ENCODE measurements around the gene ZMYND8.
"Not testable (repeated sequence)": the region's sequence is repeated elsewhere in the genome, so short reads cannot be mapped to it uniquely, and the experiment has no call there.

The ZMYND8 gene

DNA sequence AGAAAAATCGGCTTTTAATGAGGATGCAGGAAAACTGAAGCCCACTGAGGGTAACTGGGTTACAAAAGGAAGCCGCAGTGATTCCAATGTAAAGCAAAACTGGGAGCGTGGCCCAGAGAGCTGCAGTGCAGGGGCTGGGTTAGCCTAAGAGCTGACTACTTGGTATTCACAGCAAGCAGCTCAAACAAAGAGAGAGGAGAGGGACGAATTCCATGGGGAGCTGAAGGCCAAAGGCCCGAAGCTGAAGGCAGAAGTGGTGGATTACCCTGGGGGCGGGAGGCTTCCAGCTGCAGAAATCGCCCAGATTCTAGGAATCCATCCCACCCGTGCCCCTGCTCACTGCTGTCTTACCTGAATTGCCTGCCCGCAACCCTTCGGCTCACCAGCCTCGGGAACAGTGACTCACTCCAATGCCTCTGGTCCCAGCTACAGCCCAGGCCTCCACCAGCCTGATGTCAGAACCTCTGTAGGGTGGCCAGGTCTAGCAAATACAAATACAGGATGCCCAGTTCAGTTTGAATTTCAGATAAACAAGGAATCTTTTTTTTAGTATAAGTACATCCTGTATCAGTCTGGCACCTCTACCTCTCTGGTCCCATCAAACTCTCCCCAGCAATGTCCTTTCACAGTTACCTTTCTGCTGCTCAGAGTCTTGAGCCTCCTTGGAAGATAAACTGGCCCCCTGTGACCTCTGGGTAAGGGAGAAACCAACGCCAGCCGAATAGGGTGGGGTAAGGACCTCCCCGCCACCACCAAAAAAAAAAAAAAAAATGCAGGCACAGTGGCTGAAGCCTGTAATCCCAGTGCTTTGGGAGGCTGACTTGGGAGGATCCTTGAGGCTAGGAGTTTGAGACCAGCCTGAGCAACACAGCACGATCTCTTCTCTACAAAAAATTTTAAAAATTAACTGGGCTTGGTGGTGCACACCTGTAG lies 14.6 kb upstream of the ZMYND8 start:
- DNase-seq: no peak

DNA sequence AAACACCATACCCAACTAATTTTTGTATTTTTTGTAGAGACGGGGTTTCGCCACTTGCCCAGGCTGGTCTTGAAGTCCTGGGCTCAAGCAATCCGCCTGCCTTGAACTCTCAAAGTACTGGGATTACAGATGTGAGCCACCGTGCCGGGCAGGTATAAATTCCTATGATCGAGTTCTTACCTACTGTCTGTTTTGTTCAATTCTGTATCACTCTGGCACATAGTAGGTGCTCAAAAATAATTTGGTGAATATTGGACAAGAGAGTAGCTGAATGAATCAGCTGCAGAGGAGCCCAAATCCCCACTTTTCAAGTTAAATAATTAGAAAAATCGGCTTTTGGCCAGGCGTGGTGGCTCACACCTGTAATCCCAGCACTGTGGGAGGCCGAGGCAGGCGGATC lies 13.7 kb upstream of the ZMYND8 start:
- DNase-seq: no peak

DNA sequence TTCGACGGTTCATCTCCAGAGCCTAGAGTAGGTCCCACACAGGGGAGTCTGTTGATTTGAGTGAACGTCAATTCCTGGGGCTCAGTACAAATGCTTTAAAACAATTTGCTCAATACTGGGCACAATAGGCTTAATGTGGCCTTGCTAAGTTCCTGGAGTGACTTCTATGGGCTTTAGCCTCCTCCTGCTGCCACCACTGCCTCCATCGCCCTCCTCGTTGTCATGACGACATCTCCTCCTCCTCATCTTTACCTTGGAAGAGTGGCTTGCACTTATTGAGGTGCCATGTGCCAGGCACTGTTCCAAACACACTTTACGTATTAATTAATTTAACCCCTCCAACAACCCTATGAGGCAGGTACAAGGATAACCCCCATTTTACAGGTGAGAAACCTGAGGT lies 11.8 kb upstream of the ZMYND8 start:
- no peak for DNase-seq

GRCh38 chr20:47366301-47366700 lies 9.8 kb upstream of the ZMYND8 start:
- not testable (repeated sequence) for DNase-seq

DNA sequence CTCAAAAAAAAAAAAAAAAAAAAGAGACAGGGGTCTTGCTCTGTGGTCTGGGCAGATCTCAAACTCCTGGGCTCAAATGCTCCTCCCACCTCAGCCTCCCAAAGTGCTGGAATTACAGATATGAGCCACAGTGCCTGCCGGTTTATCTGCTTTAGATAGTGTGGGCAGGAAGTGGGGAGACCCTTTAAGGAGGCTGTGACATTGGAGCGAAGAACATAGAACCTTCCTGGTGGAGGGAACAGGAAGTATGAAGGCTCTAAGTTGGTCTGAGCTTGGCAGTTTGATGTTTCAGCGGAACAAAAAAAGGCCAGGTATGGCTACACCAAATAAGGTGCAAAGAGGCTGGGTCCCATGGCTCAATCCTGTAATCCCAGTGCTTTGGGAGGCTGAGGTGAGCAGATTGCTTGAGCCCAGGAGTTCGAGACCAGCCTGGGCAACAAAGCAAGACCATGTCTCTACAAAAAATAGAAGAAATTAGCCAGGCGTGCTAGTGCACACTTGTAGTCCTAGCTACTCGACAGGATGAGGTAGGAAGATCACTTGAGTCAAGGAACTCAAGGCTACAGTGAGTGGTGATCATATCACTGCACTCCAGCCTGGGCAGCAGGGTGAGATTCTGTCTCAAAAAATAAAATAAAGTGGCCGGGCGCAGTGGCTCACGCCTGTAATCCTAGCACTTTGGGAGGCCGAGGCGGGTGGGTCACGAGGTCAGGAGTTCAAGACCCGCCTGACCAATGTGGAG lies 8.7 kb upstream of the ZMYND8 start:
- DNase-seq: no peak

DNA sequence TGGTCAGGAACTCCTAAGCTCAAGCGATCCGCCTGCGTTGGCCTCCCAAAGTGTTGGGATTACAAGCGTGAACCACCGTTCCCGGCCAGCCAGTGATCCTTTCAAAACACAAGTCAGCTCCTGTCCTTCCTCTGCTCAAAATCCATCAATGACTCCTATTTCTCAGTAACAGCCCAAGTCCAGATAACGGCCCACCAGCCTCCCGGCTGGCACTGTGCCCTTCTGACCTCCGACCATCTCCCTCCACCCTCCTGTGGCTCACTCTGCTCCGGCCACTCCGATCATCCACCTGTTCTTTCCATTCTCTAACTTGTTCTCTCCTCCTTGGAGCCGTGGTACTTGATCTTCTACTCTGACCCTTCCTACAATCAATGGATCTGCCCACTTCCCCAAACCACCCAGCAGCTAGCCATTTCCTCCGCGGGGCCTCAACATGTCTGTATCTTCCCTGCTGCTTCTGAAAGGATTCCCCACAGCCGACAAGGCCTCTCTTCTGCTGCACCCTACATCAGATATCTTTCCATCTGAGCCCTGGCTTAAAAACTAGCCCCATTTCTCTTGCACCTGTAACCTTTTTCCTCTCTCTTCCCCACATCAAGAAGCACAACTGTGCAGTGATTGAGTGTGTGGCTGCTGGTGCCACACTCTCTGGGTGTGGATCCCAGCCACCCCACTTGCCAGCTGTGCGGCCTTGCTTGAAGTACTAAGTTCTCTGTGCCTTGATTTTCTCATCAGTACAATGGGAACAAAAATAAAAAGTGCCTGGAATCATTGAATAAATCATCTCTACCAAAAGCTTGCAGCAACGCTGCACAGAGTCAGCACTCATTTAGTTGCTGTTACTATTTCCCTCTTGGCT lies 6.1 kb upstream of the ZMYND8 start:
- no peak for DNase-seq

DNA sequence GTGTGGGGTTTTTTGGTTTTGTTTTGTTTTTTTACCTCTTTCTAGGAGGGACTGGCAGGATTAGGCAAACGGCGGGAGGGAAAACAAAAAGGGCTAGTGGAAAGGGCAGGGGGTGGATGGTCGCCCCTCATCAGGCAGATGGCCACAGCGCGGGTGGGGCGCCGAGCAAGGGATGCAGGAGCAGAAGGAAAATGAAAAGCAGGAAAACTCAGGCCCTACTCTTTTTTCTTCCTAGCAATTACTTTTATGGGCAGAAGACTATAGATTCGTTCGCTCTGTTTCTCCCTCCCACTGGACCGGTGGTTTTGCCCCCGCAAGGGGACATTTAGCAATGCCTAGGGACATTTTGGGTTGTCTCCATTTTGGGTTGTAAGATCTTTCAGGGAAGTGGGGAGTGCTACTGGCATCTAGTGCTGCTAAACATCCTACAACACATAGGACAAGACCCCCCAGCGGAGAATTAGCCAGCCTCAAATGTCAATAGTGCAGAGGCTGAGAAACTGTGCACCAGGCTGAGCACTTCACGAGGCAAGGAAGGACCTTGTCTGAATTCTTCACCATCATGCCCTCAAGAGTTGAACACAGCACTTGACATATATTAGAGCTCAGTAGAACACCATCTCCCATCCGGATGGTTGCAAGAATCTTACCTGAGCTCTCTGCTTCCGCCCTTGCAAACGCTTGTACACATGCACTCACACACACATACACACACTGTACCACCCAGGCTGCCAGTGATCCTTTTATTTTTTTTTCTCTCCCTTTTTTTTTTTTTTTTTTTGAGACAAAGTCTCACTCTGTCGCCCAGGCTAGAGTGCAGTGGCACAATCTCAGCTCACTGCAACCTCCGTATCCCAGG lies 4.8 kb upstream of the ZMYND8 start:
- peak in 1 of 2 experiments; percentile 30 for DNase-seq

DNA sequence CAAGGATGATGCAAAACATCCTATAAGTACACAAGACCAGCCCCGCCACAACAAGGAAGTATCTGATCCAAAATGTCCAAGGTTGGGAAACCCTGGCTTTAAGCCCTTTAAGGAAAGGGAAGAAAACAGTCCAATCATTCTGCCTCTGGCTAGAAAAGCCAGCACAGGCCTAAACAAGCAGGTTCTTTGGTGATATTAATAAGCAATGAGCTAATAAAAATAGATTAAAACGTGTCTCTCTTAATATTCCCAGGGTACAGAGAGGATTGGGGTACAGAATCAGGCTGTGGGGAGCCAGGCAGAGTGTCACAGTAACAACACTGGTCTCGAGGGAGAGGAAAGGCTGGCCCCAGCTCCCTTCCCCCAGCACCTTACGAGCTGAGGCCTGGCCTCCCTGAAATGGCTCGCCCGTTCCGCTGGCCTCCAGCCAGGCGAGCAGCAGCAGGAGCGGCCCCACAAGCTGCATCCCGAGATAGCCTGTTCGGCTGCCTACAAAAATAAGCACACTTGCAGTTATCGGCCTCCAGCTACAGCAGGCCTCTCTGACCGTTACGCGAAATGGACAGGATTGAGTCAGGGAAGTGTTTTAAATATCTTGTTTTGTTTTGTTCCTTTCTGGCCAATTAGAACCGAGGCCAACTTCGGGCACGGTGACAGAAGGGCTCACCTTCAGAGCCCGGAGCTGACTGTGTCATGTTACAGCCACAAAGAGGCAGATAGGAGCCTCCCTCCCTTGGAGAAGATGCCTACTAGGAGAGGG lies 4.0 kb upstream of the ZMYND8 start:
- DNase-seq: peak; percentile 81 to 92

GRCh38 chr20:47359530-47360296 lies 3.2 kb upstream of the ZMYND8 start:
- DNase-seq: no peak

DNA sequence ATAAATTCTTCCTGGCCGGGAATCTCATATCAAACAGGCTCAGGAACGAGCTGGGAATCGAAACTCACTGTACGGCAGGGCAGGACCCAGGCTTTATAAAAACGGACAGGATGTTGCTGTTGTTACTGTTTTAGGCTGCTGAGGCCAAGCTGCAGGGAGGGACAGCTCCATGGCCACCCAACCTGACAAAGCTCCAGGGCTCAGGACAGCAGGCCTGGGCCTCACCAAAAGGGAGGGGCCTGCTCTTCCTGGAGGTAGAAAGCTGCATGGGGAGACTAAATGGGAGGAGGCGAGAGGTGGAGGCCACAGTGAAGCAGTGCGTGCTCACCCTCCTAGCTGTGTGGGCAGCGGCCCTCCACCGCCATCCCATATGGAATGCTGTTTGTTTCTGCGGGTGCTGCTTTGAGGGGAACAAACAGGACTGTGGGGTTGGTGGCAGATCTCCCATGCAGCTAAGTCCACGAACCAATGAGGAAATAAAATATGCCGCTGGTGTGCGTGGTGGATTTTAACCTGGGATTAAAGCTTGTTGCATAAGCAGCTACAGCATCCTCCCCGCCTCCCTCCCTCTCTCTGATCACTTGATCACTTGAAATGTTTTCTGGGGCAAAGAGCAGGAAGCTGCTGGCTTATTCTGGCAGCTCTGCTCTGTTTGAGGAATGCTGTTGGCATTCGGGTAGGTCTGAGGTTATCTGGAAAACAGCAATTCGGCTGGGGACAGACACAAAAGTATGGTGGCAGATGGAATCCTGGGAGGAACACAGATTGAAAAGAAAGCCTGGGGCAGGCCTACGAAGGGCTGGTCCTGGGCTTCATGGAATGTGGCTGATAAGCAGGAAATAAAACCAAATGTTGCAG lies 2.4 kb upstream of the ZMYND8 start:
- DNase-seq: peak; percentile 75 to 84

DNA sequence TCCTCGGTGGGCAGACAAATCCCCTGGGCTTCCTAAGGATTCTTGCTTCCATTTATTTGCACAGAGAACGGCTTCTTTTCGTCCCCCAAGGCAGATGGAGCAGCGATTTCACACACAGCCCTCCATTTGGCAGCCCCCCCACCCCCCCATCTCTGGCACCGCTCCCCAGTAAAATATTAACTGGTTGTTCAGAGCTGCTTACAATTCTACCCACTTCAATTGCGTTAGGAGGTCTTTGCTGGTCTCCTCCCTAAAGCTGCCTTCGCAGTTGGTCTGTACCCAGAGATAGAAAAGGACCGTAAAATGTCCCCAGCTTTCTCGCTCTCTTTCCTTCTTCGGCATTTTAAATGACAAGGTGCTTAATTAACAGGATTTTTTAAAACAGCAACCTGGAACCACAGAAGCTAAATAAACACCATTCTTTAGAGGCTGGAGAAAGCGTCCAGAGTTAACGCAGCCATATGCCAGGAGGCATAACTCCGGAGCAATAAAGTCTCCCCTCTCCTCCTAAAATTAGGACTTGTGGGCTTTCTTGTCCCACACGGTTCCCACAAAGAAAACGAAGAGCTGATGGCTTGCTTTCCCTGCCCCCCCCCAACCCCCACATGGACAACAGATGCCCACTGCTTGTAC lies 1.7 kb upstream of the ZMYND8 start:
- peak; percentile 52 to 63 for DNase-seq

- DNase-seq: peak; percentile 97
Measured at GRCh38 chr20:47357296-47358038, 968 bp upstream of the ZMYND8 start.

GRCh38 chr20:47356220-47356525 lies 326 bp downstream of the ZMYND8 start:
- DNase-seq: no peak

DNA sequence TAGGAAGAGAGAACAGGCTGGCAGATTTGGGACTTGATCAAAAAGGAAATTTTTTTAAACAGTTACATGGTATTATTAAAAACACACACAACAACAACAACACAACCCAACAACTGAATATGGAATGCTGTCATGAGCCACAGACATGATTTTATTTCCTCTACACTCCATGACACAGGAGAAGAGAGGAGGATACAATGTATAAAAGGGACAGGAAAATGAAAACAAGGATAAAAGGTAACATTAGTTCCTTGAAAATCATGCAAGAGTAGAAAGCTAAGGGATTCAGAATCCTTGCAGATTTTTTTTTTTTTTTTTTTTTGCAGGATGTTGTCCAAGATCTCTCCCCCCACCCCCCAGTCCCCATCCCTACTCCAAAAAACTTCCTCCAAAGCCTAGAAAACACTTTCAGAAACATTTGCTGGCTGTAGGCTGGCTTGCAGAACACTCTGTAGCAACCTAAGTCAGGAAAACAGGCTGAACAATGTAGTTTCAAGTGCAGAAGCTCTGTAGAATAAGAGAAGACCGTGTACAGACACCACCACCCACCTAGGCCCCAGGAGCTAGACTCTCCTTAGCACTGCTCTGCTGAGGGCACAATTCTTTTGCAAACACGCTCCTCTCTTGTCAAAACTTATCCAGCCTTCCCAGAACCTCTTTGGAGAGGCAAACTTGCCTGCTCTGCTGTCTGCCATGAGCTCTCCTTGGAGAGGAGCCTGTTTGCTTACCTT lies 845 bp downstream of the ZMYND8 start:
- peak in 1 of 2 experiments; percentile 48 for DNase-seq

GRCh38 chr20:47354714-47355488 lies 1.6 kb downstream of the ZMYND8 start:
- peak; percentile 20 to 50 for DNase-seq

DNA sequence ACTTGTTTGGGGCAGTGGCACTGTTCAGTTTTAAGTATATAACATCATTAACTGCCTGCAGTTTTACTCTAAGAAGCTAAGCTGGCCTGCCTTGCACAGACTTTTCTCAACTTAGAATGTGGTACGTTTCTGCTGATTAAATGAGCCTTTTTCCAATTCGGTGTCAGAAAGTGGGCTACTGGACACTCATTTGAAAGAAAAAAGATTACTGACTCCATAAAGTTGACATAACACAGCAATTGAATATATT lies 2.1 kb downstream of the ZMYND8 start:
- no peak for DNase-seq

Data from NCI-H526 (cell line).